NCI-H446 (cell line): Measurements from ENCODE around the gene MYH15.

Source experiments
- DNase-seq, 2 experiments: peaks; one replicate each; lab custom pipeline; 2025; lab: John Stamatoyannopoulos, UW

MYH15 gene

DNA sequence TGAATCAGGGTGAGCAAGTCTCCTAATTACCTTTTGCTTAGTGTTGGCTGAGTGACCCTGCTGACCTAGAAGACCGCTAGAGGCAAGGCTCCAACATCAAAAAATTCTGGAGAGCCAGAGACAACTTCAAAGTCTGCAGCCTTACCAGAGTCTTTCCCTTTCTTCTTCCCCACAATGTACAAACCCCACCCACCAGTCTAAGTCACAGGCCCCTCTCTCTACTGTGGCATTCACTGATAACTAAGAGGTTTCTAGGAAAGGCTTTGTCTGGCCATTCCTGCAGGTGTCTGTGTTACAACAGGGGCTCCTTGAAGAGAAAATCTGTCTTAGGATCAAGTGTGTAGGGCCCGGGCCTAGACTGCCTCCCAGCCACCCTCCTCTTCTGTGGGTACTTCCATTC, 525 bp downstream of the MYH15 start:
- no peak for DNase-seq

DNA sequence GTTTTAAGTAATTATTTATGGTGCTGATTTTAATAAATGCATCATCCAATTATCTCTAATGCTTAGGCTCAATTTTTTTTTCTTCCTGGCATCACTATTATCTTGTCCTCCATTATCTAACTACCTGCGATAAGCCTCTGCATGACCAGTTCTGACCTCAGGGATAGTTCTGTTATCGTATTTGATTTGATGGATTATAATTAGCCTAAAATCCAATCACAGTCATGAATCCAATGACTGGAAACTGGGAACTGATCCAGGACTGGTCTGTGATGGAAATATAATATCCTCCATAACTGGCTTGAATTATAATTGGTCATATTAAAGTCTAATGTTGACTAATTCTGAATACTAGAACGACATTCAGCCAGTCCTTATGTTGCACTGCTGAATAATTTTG, 1.1 kb downstream of the MYH15 start:
- peak in 1 of 2 experiments; percentile 31 for DNase-seq

DNA sequence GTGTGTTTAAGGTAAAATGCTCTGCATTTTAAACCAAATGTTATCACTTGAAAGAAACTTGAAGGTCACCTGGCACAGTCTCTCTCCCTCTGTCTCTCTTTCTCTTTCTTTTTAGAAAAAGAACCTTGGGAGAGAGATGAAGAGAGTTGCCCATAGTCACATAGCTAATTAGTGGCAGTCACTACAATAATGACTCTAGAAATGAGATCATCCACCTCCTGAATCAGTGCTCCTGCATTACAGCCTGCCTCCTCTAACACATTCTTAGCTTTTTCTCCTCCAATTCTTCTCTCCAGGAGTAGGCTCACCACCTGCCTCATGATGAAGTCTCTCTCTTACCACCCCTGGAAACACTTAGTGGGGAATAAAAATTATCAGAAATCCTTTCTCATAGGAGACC, 2.5 kb downstream of the MYH15 start:
- no peak for DNase-seq

GRCh38 chr3:108505811-108506210, 4.6 kb downstream of the MYH15 start:
- no peak for DNase-seq

- DNase-seq: no peak
Measured at GRCh38 chr3:108503722-108504121, 6.7 kb downstream of the MYH15 start.

DNA sequence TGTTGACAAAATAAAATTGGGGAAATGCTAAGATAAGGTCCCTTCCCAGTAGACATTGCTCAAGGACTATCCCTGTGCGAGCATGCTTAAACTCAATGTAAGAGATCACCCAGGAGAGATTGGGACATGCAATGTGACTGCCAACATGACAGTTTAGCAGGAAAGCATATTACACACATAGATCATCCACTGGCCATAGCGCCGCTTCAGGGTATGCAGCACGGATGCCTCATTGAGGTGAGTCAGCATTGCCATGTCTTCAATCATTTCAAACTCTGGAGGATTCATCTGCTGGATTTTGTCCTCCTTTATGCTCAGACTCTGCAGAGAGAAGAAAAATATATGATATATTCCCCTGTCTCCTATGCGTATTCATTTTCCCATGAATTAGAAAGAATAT, 8.9 kb downstream of the MYH15 start:
- DNase-seq: no peak

GRCh38 chr3:108500728-108501127, 9.7 kb downstream of the MYH15 start:
- no peak for DNase-seq

- DNase-seq: no peak
Measured at GRCh38 chr3:108497271-108497670, 13.1 kb downstream of the MYH15 start.

GRCh38 chr3:108495717-108496116, 14.7 kb downstream of the MYH15 start:
- DNase-seq: no peak

DNA sequence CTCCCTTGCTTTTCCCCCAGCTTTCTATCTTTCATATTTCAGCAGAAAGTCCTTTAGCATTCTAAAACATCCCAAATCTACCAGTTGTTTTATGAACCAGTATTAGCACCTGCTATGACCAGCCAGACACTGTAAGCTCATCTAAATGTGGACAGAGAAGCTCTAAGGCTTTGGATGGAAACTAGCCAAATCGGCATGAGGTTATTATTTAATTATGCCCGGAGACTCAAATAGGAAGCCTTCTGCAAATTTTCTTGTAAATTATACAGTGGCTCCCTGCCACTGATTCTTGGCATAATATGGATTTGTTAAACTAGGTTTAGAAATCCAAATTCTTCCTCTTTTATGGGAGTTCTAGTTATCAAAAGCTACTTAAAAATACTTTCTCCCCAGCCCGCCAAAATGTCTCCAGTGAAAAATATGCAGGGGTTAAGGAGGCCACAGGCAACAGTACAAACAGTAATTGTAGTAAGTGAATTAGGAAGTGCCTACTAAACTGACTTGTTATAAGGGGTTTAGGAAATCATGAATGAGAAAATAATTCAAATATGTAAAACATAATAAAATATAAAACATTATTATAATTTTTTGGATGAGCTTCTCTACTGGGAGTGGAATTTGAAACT, 15.4 kb downstream of the MYH15 start:
- DNase-seq: peak; percentile 75 to 89

DNA sequence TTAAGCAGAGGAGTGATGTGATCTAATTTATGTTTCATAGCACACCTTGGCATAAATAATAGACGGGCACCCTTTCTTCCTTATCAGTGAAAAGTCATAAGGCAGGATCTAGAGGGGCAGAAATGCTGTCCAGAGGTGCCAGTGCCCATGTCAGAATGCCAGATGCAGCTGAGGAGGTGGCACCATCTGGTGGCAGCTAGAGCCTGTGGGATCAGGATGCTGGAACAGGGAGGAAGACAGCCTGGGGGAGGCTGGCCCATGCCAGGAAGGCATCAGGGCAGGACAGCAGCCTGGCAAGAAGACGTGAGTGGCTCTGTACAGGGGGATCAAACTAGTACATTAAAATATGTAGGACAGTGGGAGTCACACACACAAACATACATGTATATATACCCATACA, 16.5 kb downstream of the MYH15 start:
- peak; percentile 53 to 75 for DNase-seq

DNA sequence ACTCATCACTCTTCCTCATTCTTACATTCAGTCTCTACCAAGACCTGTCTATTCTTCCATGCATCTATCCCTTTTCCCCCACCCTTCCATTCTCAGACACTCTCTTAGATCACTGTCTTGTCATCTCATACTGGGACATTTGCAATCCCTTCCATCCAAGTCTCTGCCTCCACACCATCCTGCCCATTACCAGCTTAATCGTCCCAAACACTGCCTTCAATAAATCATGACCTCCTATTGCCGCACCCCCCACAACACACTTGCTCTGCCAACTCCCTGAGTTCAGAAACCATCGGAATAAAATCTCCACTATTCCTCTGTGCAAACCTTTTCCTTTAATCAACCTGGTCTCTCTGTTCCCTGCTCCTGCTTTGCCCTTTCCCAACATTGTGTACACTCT, 18.9 kb downstream of the MYH15 start:
- DNase-seq: no peak

GRCh38 chr3:108489776-108490175, 20.6 kb downstream of the MYH15 start:
- DNase-seq: peak; percentile 47 to 70

GRCh38 chr3:108488631-108489030, 21.8 kb downstream of the MYH15 start:
- DNase-seq: no peak

- no peak for DNase-seq
Measured at GRCh38 chr3:108487439-108487838, 23.0 kb downstream of the MYH15 start.

GRCh38 chr3:108486941-108487340, 23.5 kb downstream of the MYH15 start:
- DNase-seq: peak in 1 of 2 experiments; percentile 71

DNA sequence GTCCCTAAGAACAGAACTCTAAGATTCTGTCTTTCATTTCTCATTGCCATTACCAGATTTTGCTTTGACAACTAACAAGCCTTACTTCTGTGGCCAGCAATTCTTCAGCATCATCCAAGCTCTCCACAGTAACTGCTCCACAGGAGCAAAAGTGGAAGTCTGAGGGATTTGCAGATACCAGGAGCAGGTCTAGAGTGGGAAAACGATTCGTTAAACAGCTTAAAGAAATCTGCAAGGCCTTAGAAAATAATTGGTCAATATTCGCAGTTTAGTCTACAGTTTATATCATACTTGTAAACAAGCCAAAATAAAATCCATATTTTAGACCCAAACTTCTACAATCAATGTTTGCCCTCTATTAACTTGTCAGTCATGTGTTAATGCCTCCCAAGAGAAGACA, 24.1 kb downstream of the MYH15 start:
- peak in 1 of 2 experiments; percentile 33 for DNase-seq

- DNase-seq: peak; percentile 69 to 89
Measured at GRCh38 chr3:108485146-108485545, 25.2 kb downstream of the MYH15 start.

- no peak for DNase-seq
Measured at GRCh38 chr3:108479224-108479623, 31.2 kb downstream of the MYH15 start.

- peak; percentile 54 to 86 for DNase-seq
Measured at GRCh38 chr3:108477511-108478147, 32.8 kb downstream of the MYH15 start.

DNA sequence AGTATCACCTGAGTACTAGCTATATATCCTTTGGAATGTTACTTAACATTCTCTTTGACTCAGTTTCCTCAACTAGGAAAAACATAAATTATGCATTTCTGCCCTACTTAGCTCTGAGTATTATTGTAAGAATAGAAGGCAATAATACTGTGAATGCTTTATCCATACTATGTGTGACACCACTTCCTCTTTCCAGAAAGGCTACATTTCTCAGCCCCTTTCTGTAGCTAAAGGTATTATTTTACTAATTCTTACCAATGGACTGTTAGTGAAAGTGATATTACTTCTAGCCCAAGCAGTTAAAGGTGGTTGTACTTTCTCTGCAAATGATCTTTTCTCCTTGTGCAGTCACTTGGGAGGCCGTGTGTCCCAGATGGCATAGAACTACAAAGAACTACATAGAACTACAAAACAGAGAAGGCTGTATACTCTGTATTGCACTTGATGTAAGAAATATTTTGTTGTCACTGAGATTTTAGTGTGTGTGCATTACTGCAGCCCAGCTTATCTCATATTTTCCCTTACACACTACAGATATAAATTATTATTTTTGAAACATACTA, 35.1 kb downstream of the MYH15 start:
- no peak for DNase-seq

DNA sequence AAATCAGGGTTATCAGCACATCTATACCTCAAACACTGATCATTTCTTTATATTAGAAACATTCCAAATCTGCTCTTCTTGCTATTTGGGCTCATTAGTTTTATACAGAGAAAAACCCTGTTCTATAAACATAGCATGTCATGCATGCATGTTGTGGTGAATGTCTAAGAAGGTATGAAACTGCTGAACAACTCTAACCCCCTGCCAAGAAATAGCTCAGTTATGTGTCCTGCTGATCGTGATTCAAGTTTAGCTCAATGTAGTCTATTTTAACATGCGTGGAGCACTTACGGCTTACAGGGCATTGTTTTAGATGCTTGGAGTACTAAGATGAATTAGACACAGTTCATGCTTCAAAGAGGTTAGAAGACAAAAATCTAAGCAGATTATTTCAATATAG, 35.8 kb downstream of the MYH15 start:
- DNase-seq: no peak

GRCh38 chr3:108473711-108474110, 36.7 kb downstream of the MYH15 start:
- DNase-seq: no peak
